CD4-positive, alpha-beta memory T cell (primary cell): ENCODE results near the gene CCDC102A. TPM values are rescaled to one million over a fixed set of nuclear protein-coding genes. Genes with fewer than 3 reads are reported as not detected.
A peak's percentile ranks its signal among the peaks of the same experiment; 100 is the strongest.
"Not testable (repeated sequence)": the region's sequence is repeated elsewhere in the genome, so short reads cannot be mapped to it uniquely, and the experiment has no call there.

Experiments used
- CTCF ChIA-PET: fragments of 350-600 bp; sonication (Branson Sonifier 250); formaldehyde crosslinking; loops from one replicate; lab custom pipeline; 2021; ENCODE audit warnings: inconsistent platforms; ENCODE audit not compliant: partially characterized antibody; lab: Charles Lee
- POLR2A ChIA-PET: fragments of 350-600 bp; sonication (Branson Sonifier 250); formaldehyde crosslinking; loops from one replicate; lab custom pipeline; 2021; ENCODE audit not compliant: partially characterized antibody; lab: Charles Lee
- DNase-seq, 5 donors: peaks; one replicate each; pipeline versions ENCODE4 v3.0.0 to v3.0.0-alpha.2; 2020 to 2022; ENCODE audit warnings: mixed read lengths in 1 of 5
- H3K27ac ChIP-seq: one replicate; pipeline ENCODE4 v1.7.0; 2013; ENCODE audit warnings: low read depth, low read length
- H3K27me3 ChIP-seq: 2 replicates; pipeline ENCODE4 v1.7.0; 2013; ENCODE audit warnings: mild to moderate bottlenecking, low read length, moderate library complexity; ENCODE audit not compliant: insufficient read depth
- H3K36me3 ChIP-seq: 2 replicates; pipeline ENCODE4 v1.7.0; 2013; ENCODE audit warnings: mild to moderate bottlenecking, low read length, moderate library complexity; ENCODE audit not compliant: insufficient read depth
- H3K4me1 ChIP-seq: 2 replicates; pipeline ENCODE4 v1.7.0; 2013; ENCODE audit warnings: mild to moderate bottlenecking, low read length, moderate library complexity; ENCODE audit not compliant: insufficient read depth
- H3K4me3 ChIP-seq, 2 donors: one replicate each; pipeline ENCODE4 v1.7.0; 2013; ENCODE audit warnings: low read length in 2 of 2, mild to moderate bottlenecking in 1 of 2
- H3K9me3 ChIP-seq, 2 donors: one replicate each; pipeline ENCODE4 v1.7.0; 2013; ENCODE audit warnings: low read length in 2 of 2, control low read depth in 1 of 2; ENCODE audit not compliant: control insufficient read depth in 1 of 2
- H3K27ac Mint-ChIP-seq, 7 donors: one replicate each; pipeline ENCODE4 v1.8.0; 2020 to 2021; ENCODE audit warnings: mixed read lengths in 7 of 7, mild to moderate bottlenecking in 6 of 7, inconsistent platforms in 3 of 7, moderate library complexity in 3 of 7
- H3K27me3 Mint-ChIP-seq, 2 donors: one replicate each; pipeline ENCODE4 v1.8.0; 2020 to 2021; ENCODE audit warnings: mixed read lengths in 2 of 2
- H3K36me3 Mint-ChIP-seq, 2 donors: one replicate each; pipeline ENCODE4 v1.8.0; 2020 to 2021; ENCODE audit warnings: mixed read lengths in 2 of 2, inconsistent platforms in 1 of 2, mild to moderate bottlenecking in 1 of 2
- H3K4me1 Mint-ChIP-seq, 4 donors: one replicate each; pipeline ENCODE4 v1.8.0; 2020 to 2021; ENCODE audit warnings: mixed read lengths in 4 of 4, mild to moderate bottlenecking in 1 of 4
- H3K4me3 Mint-ChIP-seq, 8 donors: one replicate each; pipeline ENCODE4 v1.8.0; 2020 to 2021; ENCODE audit warnings: mixed read lengths in 8 of 8, mild to moderate bottlenecking in 7 of 8, moderate library complexity in 6 of 8, inconsistent platforms in 3 of 8
- H3K9me3 Mint-ChIP-seq, 8 donors: one replicate each; pipeline ENCODE4 v1.8.0; 2020 to 2021; ENCODE audit warnings: mixed read lengths in 8 of 8, mild to moderate bottlenecking in 5 of 8, inconsistent platforms in 3 of 8, moderate library complexity in 1 of 8
- intact Hi-C: fragments of 100-400 bp; cut with micrococcal nuclease; formaldehyde crosslinking; loops from one replicate; pipeline ENCODE4 v1.15.1; 2023
- polyA plus RNA-seq, 2 donors: library from polyadenylated mRNA; unstranded; fragments of 300-500 nt; fragmentation: Illumina TruSeq; gene quantifications; one replicate each; pipeline ENCODE4 v1.2.3, GENCODE V29; 2021
- total RNA-seq, 2 experiments: library from RNA; stranded (reverse); gene quantifications; one replicate each; pipeline ENCODE4 v1.2.3, GENCODE V29; 2021

Gene CCDC102A
- total and polyA plus RNA-seq, 4 experiments from 2014 or later: 1.2 to 9.9 (median 5.1) TPM

DNA sequence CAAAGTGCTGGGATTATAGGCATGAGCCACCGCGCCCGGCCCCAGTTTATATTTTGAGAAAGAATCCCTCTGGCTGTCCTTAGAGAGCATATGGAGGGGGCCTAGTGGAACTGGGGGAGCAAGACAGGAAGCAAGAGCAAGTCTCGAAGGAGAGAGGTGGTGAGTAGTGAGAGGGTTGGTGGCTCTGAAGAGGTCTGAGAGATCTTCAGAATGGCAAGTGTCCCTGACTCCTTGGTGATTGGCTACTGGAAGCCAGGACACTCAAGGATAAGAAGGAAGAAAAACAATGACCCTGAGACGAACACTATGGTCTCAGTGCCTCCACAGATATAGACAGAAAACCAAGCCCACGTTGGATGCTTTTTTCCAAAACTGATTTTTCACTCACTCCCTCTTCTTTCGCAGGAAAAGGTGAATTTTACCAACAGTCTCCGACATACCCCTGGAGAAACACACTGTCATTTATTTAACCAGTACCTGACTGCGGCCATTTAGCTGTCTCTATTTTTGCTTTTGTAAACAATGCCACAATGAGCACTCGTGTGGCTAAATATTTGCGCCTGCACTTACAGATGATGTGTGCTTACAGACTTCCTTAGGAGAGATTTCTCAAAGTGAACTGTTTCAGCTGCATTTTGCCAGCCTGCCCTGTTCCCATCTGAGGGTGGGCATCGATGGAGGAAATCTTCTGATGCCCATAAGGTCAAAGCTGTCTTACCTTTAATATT is 34.2 kb downstream of the CCDC102A start:
- Histone ChIP-seq H3K36me3 (no peaks in the 10 kb centered on the region), H3K9me3 (no peaks in the 10 kb centered on the region), H3K4me1 (peaks cover 12% of the 10 kb centered on the region), H3K4me3 (no peak overlapping the region), H3K27me3 (no peaks in the 10 kb centered on the region), H3K27ac (no peak overlapping the region)
- ChIA-PET CTCF (no interaction called here), POLR2A (no interaction called here)
- Mint-ChIP-seq H3K9me3 (no peaks in the 10 kb centered on the region), H3K4me1 (peaks cover 3 to 11% (median 9%) of the 10 kb centered on the region in 4 donors), H3K4me3 (no peak overlapping the region), H3K27ac (peak overlapping the region in 3 of 7 donors; percentile 19 to 51 (median 51)), H3K27me3 (peaks cover 0 to 3% of the 10 kb centered on the region in 2 donors), H3K36me3 (no peaks in the 10 kb centered on the region)
- no peak for DNase-seq
- intact Hi-C loops: no loop called here

DNA sequence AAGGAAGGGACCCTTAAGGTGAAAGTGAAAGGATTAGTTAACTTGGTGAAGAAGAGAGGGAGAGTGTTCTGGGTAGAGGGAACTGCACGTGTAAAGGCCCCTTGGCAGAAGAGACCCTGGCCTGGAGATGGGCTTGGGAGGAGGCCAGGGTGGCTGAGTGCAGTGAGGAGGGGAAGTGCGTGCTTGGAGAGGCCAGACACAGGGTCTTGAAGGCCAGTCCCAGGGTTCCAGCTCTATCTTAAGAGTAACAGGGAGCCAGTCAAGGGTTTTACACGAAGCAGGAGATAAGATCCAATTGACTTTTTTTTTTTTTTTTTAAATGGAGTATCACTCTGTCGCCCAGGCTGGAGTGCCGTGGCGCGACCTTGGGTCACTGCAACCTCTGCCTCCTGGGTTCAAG is 34.9 kb downstream of the CCDC102A start:
- POLR2A ChIA-PET: no interaction called here
- CTCF ChIA-PET: interaction anchor here (0.7 kb wide), 1 partner anchor 954 kb away, joined by 3 read pairs; no protein-coding TSS in a partner anchor
- Mint-ChIP-seq H3K27me3 (peaks cover under 1 to 3% of the 10 kb centered on the region in 2 donors), H3K4me3 (no peak overlapping the region), H3K36me3 (no peaks in the 10 kb centered on the region), H3K4me1 (peaks cover 3 to 11% (median 9%) of the 10 kb centered on the region in 4 donors), H3K9me3 (no peaks in the 10 kb centered on the region), H3K27ac (peak overlapping the region in 1 of 7 donors; percentile 48)
- Histone ChIP-seq H3K27ac (no peak overlapping the region), H3K36me3 (no peaks in the 10 kb centered on the region), H3K4me3 (no peak overlapping the region), H3K4me1 (peaks cover 12% of the 10 kb centered on the region), H3K9me3 (no peaks in the 10 kb centered on the region), H3K27me3 (no peaks in the 10 kb centered on the region)
- intact Hi-C loops: no loop called here
- no peak for DNase-seq

DNA sequence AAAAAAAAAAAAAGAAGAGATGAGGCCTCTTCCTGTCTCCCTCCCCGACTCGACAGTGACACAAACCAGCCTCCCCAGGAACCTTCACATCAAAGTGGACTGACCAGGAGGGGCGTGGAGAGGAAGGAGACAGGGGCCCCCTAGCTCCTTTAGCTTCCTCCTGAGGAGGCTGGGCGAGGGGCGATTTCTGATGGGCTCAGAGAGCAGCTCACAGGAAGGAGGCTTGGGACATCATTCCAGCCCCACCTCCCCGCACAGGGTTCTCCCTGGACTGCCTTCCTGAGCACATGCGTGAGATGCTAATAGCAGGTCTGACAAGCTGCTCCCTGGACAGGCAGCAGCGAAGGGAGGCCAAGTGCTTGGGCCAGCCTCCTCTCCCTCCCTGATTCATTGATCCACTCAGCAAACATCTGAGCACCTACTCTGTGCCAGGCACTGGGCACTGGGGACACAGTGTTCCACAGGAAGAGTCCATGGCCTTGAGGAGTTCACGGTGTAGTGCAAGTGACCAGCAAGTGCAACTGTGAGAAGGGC is 35.7 kb downstream of the CCDC102A start:
- Histone ChIP-seq H3K27ac (no peak overlapping the region), H3K36me3 (no peaks in the 10 kb centered on the region), H3K4me3 (no peak overlapping the region), H3K9me3 (no peaks in the 10 kb centered on the region), H3K27me3 (no peaks in the 10 kb centered on the region), H3K4me1 (peaks cover 12% of the 10 kb centered on the region)
- ChIA-PET POLR2A (no interaction called here), CTCF (interaction anchor here (0.7 kb wide), 1 partner anchor 84 kb away, joined by 3 read pairs; no protein-coding TSS in a partner anchor)
- peak overlapping the region in 4 of 7 donors; percentile 3 to 73 (median 50) for H3K27ac Mint-ChIP-seq
- no peaks in the 10 kb centered on the region for H3K36me3 Mint-ChIP-seq
- no peak for DNase-seq
- no peaks in the 10 kb centered on the region for H3K9me3 Mint-ChIP-seq
- no peak overlapping the region for H3K4me3 Mint-ChIP-seq
- H3K4me1 Mint-ChIP-seq: peaks cover 3 to 11% (median 9%) of the 10 kb centered on the region in 4 donors
- intact Hi-C loops: no loop called here
- peaks cover 3% of the 10 kb centered on the region in 2 donors for H3K27me3 Mint-ChIP-seq

DNA sequence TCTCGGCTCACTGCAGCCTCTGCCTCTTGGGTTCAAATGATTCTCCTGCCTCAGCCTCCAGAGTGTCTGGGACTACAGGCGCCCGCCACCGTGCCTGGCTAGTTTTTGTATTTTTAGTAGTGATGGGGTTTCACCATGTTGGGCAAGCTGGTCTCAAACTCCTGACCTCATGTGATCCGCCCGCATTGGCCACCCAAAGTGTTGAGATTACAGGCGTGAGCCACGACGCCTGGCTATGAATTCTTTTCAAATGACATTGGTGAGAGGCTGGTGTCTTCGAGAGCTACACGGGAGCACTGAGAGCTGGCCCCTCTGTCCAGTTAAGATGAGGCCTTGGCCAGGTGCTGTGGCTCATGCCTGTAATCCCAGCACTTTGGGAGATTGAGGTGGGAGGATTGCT is 36.4 kb downstream of the CCDC102A start:
- H3K4me3 Mint-ChIP-seq, H3K9me3 Mint-ChIP-seq, CTCF ChIA-PET, H3K4me3 ChIP-seq, H3K36me3 ChIP-seq, H3K36me3 Mint-ChIP-seq, H3K9me3 ChIP-seq, H3K27ac ChIP-seq, H3K27ac Mint-ChIP-seq, intact Hi-C loops, POLR2A ChIA-PET, H3K27me3 Mint-ChIP-seq, DNase-seq, H3K27me3 ChIP-seq: not testable (repeated sequence)
- H3K4me1 Mint-ChIP-seq: peaks cover 3 to 11% (median 9%) of the 10 kb centered on the region in 4 donors
- peaks cover 12% of the 10 kb centered on the region for H3K4me1 ChIP-seq

DNA sequence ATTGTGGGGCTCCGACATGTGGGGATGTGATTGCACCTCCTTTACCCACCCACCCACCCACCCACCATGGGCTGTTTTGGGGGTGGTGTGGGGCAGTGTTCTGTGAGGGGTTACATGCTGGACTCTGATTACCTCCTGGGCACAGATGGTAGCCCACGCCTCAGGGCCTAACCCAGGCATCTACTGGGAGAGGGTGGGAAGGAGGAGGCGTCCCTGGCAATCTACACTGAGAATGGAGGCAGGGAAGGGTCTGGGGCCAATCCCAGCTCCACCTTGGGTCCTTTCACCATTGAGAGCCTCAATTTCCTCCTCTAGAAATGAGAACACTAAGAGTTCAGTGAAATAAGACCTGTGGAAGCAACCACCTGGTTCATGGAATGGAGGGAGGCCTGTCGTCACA is 38.3 kb downstream of the CCDC102A start:
- H3K36me3 Mint-ChIP-seq: no peaks in the 10 kb centered on the region
- H3K4me3 Mint-ChIP-seq: no peak overlapping the region
- peaks cover 3 to 11% (median 9%) of the 10 kb centered on the region in 4 donors for H3K4me1 Mint-ChIP-seq
- H3K27ac ChIP-seq: no peak overlapping the region
- peaks cover 12% of the 10 kb centered on the region for H3K4me1 ChIP-seq
- H3K27me3 ChIP-seq: no peaks in the 10 kb centered on the region
- POLR2A ChIA-PET: no interaction called here
- intact Hi-C loops: no loop called here
- CTCF ChIA-PET: no interaction called here
- no peaks in the 10 kb centered on the region for H3K9me3 Mint-ChIP-seq
- H3K27ac Mint-ChIP-seq: no peak overlapping the region
- no peak overlapping the region for H3K4me3 ChIP-seq
- no peak for DNase-seq
- no peaks in the 10 kb centered on the region for H3K9me3 ChIP-seq
- no peaks in the 10 kb centered on the region for H3K36me3 ChIP-seq
- peaks cover 5% of the 10 kb centered on the region in 2 donors for H3K27me3 Mint-ChIP-seq

DNA sequence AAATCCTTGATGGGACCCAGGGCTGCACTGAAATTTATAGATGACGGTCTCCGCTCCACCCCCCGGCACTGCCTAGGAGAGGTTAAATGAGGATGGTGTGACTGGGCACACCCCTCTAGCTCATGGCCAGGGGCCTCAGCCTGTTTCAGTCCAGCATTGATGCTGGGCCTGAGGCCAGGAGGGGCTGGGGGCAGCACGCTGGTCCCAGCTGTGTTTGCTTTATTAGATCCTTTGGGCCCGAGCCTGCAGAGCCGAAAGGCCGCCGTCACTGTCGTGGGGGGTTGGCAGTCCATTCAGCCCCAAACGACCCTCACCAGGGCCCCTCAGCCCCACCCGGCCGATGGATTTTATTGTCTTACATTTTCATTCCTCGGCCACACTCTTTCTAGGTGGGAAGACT is 39.2 kb downstream of the CCDC102A start:
- Mint-ChIP-seq H3K27me3 (peaks cover 5 to 6% of the 10 kb centered on the region in 2 donors), H3K9me3 (no peaks in the 10 kb centered on the region), H3K4me1 (peaks cover 3 to 11% (median 9%) of the 10 kb centered on the region in 4 donors), H3K36me3 (no peaks in the 10 kb centered on the region), H3K27ac (no peak overlapping the region), H3K4me3 (no peak overlapping the region)
- CTCF ChIA-PET: no interaction called here
- POLR2A ChIA-PET: no interaction called here
- H3K9me3 ChIP-seq: no peaks in the 10 kb centered on the region
- DNase-seq: no peak
- H3K4me3 ChIP-seq: no peak overlapping the region
- H3K36me3 ChIP-seq: no peaks in the 10 kb centered on the region
- H3K27ac ChIP-seq: no peak overlapping the region
- no peaks in the 10 kb centered on the region for H3K27me3 ChIP-seq
- intact Hi-C loops: no loop called here
- peaks cover 12% of the 10 kb centered on the region for H3K4me1 ChIP-seq

- Histone ChIP-seq H3K36me3 (no peaks in the 10 kb centered on the region), H3K4me3 (no peak overlapping the region), H3K9me3 (no peaks in the 10 kb centered on the region), H3K27me3 (no peaks in the 10 kb centered on the region), H3K27ac (no peak overlapping the region), H3K4me1 (no peaks in the 10 kb centered on the region)
- H3K4me1 Mint-ChIP-seq: no peaks in the 10 kb centered on the region
- intact Hi-C loops: no loop called here
- peaks cover 5 to 8% of the 10 kb centered on the region in 2 donors for H3K27me3 Mint-ChIP-seq
- CTCF ChIA-PET: no interaction called here
- no peaks in the 10 kb centered on the region for H3K9me3 Mint-ChIP-seq
- POLR2A ChIA-PET: no interaction called here
- H3K27ac Mint-ChIP-seq: no peak overlapping the region
- no peak overlapping the region for H3K4me3 Mint-ChIP-seq
- H3K36me3 Mint-ChIP-seq: no peaks in the 10 kb centered on the region
- no peak for DNase-seq
Measured at GRCh38 chr16:57493767-57494166, 42.6 kb downstream of the CCDC102A start.
